ENCODE measurements around the gene PBX3.
"Not testable (repeated sequence)": the region's sequence is repeated elsewhere in the genome, so short reads cannot be mapped to it uniquely, and the experiment has no call there.

The PBX3 gene

GRCh38 chr9:125778538-125779219 is 31.5 kb downstream of the PBX3 start:
- DNase-seq: not testable (repeated sequence)

GRCh38 chr9:125779220-125779565 is 32.0 kb downstream of the PBX3 start:
- DNase-seq: not testable (repeated sequence)

DNA sequence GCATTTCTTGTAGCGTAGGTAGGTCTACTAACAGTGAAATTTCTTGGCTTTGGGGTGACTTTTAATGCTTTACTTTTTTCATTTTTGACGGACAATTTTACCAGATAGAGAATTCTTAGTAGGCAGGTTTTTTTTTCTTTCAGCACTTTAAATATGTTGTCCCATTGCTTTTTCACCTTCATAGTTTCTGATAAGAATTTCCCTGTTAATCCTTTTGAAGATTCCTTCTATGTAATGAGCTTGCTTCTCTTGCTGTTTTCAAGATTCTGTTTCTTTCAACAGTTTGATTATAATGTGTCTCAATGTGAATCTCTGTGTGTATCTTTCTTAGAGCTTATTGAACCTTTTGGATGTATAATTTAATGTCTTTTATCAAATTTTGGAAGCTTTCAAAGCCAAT is 35.5 kb downstream of the PBX3 start:
- no peak for DNase-seq

- DNase-seq: no peak
These were observed 37.3 kb downstream of the PBX3 start for GRCh38 chr9:125784286-125785049.

GRCh38 chr9:125785248-125785751 is 38.1 kb downstream of the PBX3 start:
- DNase-seq: no peak

GRCh38 chr9:125787715-125788114 is 40.5 kb downstream of the PBX3 start:
- no peak for DNase-seq

- DNase-seq: no peak
These were observed 42.0 kb downstream of the PBX3 start for GRCh38 chr9:125789196-125789595.

- no peak for DNase-seq
These were observed 47.5 kb downstream of the PBX3 start for GRCh38 chr9:125794708-125795107.

GRCh38 chr9:125795970-125796596 is 48.9 kb downstream of the PBX3 start:
- DNase-seq: no peak

DNA sequence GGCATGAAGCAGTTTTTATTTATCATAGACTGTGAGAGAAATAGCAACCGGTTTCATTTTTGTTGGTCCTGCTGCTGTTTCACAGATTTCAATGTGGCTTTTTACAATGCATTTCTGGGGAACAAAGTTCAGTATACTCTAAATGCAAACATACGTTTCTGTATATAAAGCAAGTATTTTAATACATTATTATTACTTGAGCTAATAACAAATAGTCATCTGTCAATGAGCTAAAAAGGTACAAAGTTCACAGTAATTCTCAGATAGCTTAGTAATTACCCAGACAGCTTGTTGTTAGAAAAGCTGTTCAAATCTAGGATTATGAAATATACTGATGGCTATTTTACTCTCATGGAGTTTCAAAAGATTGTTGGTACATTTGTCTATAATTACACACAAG is 50.8 kb downstream of the PBX3 start:
- DNase-seq: no peak

DNA sequence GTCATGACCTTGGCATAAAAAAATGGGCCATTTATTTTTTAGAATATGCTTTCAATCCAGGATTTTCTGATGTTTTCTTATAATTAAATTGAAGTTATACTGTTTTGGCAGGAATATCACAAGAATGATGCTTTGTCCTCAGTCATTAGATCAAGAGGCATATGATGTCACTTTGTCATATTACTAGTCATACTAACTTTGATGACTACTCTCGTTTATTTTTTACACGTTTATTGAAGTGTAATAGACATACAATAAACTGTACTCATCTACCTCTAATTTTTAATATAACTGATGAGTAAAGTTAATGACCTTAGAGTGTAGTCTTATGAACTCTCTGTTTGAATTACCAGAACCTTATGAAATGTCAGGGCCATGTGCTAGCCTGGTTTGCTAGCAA is 56.4 kb downstream of the PBX3 start:
- no peak for DNase-seq

DNA sequence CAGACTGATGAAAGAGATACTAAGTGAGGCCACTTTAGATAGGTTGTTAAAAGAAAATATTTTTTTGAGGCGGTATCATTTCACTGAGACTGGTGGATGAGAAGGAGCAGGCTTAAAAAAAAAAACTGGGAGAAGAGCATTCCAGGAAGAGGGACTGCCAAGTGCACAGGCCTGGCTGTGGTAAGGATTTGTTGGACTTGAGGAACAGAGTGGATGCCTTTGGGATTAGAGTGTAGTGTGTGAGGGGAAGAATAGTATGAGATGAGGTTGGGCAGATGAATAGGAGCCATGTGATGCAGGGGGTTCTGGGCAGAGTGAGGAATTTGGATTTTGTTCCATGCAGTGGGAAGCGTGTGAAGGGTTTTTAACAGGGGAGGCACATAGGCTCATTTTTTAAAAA is 57.9 kb downstream of the PBX3 start:
- DNase-seq: peak; percentile 36

DNA sequence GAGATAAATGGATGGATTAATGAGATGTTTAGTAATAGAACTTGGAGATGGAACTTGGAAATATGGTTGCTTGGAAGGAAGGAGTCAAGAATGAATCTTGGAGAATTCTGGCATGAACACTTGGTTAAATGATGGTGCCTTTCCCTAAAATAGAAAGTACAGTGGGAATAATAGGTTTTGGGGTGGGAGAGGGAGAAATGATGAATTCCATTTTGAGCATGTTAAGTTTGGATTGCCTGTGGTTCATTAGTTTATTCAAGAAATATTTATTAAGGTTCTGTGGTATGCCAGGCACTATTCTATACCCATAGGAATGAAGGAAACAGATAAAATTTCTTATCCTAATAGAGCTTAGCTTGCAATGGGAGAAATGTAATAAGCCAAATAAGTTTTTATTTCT is 58.4 kb downstream of the PBX3 start:
- no peak for DNase-seq

- no peak for DNase-seq
These were observed 59.9 kb downstream of the PBX3 start for GRCh38 chr9:125807079-125807478.

GRCh38 chr9:125810161-125810560 is 63.0 kb downstream of the PBX3 start:
- DNase-seq: no peak

- no peak for DNase-seq
These were observed 63.8 kb downstream of the PBX3 start for GRCh38 chr9:125811002-125811401.

GRCh38 chr9:125812403-125812802 is 65.2 kb downstream of the PBX3 start:
- DNase-seq: no peak

GRCh38 chr9:125815568-125815967 is 68.4 kb downstream of the PBX3 start:
- no peak for DNase-seq

GRCh38 chr9:125816321-125816720 is 69.1 kb downstream of the PBX3 start:
- DNase-seq: no peak

GRCh38 chr9:125820100-125820804 is 73.1 kb downstream of the PBX3 start:
- no peak for DNase-seq

DNA sequence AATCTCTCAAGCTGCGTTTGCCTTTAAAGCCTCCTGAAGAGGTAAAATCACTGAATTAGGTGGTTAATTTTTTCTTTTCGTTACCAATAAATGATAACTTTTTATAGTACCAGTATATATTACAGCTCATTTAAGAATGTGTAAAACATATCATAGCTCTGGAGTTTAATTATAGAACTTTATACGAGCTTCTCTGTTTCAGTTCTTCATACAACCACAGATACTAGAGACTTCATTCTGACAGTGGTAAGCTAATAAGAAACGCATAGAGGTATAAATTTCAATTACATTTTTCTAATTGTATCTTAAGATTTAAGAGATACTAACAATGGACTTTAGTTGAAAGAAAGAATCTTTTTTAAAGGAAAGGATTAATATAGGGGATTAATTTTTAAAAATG is 73.9 kb downstream of the PBX3 start:
- DNase-seq: no peak

DNA sequence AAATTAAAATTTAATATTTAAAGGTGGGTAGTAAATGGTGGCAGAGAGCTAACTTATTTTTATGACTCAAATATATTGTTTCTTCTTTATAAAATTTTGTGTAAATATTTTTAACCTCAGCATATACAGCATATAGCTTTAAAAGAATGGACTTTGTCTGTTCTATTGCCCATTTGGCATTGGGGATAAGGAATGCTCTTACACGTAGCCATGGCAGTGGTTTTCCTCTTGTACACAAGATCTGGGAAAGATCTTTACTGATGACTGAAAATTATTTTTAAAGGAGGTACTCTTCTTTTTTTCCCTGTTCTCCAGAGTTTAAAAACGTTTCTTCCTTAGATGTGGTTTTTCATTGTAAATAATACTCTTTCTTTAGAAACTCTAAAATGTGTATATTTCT is 75.0 kb downstream of the PBX3 start:
- DNase-seq: no peak

GRCh38 chr9:125822902-125823301 is 75.7 kb downstream of the PBX3 start:
- DNase-seq: no peak

Data from left hindlimb (tissue), 1 donor.